Right lobe of liver (tissue), 4 donors: ENCODE measurements around the gene RINL.

Experiments
- CTCF ChIP-seq, 4 donors: fragments of 200-600 bp in 3 of 4; fragments of 450-650 bp in 1 of 4; IDR thresholded peaks; one replicate each; pipeline versions ENCODE4 v1.5.1 to v1.8.0; 2016 to 2022; ENCODE audit warnings: antibody characterized with exemption in 4 of 4, mild to moderate bottlenecking in 2 of 4
- POLR2A ChIP-seq: fragments of 450-650 bp; IDR thresholded peaks from one replicate; pipeline ENCODE4 v1.6.1; 2017; ENCODE audit warnings: antibody characterized with exemption, mild to moderate bottlenecking
- donor health status: DM: no; HTN: no; CAD: no.
- donor health status: DM: no; HTN: no; CAD: no.
- donor health status: DM: no; HTN: yes; CAD: no.

- TF ChIP-seq CTCF (IDR thresholded peaks at IDR 0.05): no peak
- no peak for TF ChIP-seq POLR2A
Observed at GRCh38 chr19:38848299-38849146, 29.6 kb downstream of the RINL start.
